GM10847 (cell line): Measurements from ENCODE around the gene WHAMM.

Experiments
- POLR2A ChIP-seq: IDR thresholded peaks from 2 replicates; pipeline ENCODE4 v1.6.1; 2011; ENCODE audit not compliant: insufficient read length; ENCODE audit errors: extremely low read depth

WHAMM gene

DNA sequence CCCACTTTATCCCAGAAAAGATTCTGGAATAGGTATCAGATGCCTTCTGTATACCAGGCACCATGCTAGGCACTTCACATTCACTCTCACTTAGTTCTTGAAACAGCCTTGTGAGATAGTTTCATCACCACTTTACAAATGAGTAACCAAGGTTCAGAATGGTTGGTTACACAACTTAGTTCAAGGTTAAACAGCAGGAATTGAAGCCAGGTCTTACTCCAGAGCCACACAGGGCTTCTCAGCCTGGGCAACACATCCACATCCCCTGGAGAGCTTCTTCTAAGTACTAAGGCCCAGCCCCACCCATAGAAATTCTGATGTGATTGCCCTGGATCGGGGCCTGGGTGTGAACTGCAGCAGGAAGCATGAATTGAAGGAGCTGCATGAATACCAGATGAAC, 18.6 kb downstream of the WHAMM start:
- TF ChIP-seq POLR2A, result no peak

DNA sequence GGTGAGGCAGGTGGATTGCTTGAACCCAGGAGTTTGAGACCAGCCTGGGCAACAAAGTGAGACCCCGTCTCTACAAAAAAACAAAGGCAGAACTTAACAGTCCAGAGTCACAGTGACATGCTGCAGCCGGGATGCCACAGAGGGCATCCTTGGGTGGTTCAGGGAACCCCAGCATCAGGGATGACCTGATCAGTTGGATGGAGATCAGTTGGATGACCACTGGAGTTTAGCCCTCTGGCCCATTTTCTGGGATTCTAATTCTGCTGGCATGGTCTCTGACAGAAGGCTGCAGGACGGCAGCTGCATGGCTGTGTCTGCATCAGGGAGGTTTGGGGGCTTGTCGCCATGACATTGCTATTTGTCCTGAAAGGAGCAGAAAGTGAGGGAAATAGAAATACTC, 19.8 kb downstream of the WHAMM start:
- no peak for TF ChIP-seq POLR2A

GRCh38 chr15:82830427-82831173, 21.2 kb downstream of the WHAMM start:
- no peak for TF ChIP-seq POLR2A

DNA sequence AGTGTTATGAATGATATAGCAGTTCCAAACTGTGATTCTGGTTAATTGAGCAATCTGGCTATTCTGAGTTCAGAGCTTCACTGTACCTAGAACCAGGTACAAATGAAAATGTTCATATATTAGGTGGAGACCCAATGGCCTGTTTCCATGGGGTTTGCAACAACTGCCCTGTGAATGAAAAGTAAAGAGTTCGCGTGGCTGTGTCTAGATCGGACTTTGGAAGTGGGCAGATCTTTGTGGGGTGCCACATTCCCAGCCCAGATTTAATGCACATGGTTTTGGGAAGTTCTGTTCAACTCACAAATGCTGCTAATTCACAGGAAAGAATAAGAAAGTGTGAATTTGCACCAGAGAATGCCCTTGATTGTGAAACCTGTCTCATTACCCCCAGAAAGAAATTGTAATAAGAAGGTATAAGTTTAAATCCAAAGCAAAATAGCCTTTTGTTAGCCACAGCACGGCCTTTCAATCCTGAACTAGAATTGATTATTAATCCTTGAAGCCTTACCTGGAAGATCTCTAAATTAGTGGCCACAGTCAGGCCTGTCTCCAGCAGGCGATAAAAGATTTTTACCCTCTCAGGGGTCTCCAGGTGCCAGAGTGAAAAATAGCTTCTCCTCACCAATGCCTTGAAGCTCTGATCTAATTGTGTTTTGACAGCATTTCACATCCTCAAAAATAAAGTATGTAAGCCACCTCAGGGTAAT, 22.6 kb downstream of the WHAMM start:
- no peak for TF ChIP-seq POLR2A

DNA sequence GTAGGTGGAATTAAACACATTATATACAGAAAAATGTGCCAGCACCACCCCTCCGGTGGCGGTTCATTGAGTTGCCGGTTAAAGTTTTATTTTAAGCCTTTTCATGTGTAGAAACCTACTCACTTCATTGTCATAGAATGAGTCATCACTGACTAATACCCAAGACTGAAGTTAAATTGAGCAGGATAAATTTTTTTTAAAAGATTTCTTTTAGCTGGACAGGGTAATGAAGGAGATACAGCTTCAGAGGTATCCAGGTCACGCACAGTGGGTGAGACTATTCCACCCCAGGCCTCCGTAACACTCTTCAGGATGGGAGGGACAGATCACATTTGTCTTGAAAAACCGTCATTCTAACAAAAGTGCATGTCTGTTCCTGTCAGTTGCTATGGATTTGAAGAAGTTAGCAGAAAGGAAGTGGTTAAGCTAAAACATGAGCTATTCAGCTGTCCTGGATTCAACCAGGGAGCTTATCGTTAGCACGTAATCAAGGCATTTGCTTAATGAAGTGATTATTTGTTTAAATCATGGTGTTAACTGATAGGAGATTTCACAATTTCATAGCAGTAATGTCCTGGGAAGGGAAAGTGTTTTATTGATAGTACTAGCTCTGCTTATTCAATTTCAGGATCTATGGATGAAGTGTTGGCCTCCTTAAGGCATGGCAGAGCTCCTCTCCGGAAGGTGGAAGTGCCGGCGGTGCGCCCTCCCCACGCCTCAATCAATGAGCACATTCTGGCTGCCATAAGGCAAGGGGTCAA, 23.4 kb downstream of the WHAMM start:
- no peak for TF ChIP-seq POLR2A

GRCh38 chr15:82833362-82833682, 23.9 kb downstream of the WHAMM start:
- no peak for TF ChIP-seq POLR2A

DNA sequence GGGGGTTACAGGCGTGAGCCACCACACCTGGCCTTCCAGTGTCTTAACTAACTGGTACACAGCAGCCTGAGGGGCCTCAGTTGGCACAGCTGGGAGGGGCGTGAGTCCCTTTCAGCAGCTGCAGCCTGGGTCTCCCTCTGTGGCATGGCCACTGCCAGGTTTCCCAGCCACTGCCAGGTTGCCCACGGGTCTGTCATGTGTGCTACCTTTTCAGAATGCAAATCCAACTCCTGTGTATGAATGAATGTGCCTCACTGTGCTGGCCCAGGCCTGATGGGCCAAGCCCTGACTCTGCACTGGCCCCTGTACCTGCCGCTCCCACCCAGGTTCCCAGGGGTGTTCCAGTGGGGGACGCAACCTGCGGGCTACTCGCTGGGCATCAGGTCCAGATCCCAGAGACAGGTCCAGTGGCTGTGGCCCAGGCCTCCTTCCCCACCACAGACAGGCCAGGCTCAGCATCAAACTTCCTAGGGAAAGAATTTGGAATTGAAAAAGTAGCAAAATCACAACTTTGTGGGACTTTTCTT, 26.0 kb downstream of the WHAMM start:
- no peak for TF ChIP-seq POLR2A

DNA sequence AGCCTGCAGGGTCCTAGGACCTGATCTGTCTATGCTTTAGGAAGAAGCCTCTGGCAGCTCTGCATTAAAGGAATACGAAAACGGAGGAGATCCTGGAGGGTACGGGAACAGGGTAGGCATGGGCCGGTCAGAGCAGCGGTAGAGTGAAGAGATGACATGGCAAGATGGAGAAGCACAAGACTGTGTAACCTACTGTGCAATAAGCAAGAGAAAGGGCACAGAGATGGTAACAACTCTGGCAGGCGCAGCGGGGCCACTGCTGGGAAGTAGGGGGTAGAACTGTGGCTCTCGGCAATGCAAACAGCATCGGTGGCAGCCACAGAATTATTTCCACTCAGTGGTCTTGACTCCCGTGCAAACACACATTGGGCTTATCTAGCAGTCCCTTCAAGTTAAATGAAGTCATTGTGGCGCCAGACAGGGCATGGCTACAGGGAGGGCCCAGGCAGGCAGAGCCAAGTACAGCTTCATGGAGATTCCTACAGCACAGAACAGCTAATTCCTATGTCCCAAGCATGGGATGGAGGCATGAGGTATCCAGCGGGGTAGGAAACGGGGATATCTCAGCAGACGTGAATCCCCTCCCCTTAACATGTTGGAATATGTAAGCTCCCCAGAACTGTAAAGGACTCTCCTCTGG, 28.8 kb downstream of the WHAMM start:
- no peak for TF ChIP-seq POLR2A

GRCh38 chr15:82839136-82839535, 29.7 kb downstream of the WHAMM start:
- no peak for TF ChIP-seq POLR2A

GRCh38 chr15:82840166-82840565, 30.7 kb downstream of the WHAMM start:
- no peak for TF ChIP-seq POLR2A

DNA sequence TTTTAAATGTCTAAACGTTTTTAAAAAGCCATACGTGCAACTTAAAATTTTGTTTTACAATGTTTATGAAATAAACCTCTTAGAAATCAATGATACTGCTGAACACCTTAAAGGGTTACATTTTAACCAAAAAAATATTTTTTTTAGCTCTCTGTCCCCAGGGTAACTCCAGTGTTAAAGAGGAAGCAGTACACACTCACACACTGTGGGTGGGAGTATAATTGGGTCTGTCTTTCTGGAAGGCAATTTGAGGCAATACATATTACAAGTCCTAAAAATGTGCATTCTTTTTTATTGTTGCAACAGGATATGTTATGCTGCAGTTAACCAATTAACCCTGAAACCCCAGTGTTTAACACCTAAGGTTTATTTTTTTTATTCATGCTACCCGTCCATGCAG, 34.1 kb downstream of the WHAMM start:
- TF ChIP-seq POLR2A, result no peak

DNA sequence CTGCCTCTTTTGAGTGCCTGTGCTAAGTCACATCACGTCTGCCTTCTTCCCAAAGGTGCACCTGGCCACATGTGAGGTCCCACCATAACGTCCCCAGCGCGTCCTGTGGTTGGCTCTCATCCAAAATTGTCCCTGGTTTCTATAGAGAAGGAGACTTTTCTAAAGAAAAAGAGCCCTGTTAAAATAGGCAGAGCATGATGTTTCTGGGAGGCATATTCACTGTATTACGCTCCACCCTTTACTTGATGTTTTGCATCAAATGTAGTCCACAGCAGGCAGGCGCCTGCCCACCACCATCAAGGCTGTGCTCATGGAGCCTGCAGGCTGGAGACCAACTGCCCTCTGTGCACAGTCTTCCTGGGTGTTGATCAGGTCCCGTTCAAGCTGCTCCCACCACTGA, 36.3 kb downstream of the WHAMM start:
- no peak for TF ChIP-seq POLR2A

GRCh38 chr15:82846621-82847020, 37.2 kb downstream of the WHAMM start:
- no peak for TF ChIP-seq POLR2A

GRCh38 chr15:82847703-82848102, 38.3 kb downstream of the WHAMM start:
- no peak for TF ChIP-seq POLR2A

GRCh38 chr15:82848241-82848993, 39.0 kb downstream of the WHAMM start:
- no peak for TF ChIP-seq POLR2A
